ENCODE results near the gene C12orf75. TPM values are rescaled to one million over a fixed set of nuclear protein-coding genes. Genes with fewer than 3 reads are reported as not detected.

C12orf75 gene
- total and polyA plus RNA-seq, 8 donors: 4.9 to 145 (median 43.4) TPM; not detected in 1

- intact Hi-C loops (cut with DNase I; ENCODE audit: low total_unique reads): no loop called here
- no peaks in the 10 kb centered on the region for H3K27me3 ChIP-seq
- TF ChIP-seq POLR2A (IDR thresholded peaks at IDR 0.05) (no peak), EP300 (IDR thresholded peaks at IDR 0.05) (no peak), POLR2AphosphoS5 (IDR thresholded peaks at IDR 0.05) (no peak)
- TF ChIP-seq, protein P1, sequence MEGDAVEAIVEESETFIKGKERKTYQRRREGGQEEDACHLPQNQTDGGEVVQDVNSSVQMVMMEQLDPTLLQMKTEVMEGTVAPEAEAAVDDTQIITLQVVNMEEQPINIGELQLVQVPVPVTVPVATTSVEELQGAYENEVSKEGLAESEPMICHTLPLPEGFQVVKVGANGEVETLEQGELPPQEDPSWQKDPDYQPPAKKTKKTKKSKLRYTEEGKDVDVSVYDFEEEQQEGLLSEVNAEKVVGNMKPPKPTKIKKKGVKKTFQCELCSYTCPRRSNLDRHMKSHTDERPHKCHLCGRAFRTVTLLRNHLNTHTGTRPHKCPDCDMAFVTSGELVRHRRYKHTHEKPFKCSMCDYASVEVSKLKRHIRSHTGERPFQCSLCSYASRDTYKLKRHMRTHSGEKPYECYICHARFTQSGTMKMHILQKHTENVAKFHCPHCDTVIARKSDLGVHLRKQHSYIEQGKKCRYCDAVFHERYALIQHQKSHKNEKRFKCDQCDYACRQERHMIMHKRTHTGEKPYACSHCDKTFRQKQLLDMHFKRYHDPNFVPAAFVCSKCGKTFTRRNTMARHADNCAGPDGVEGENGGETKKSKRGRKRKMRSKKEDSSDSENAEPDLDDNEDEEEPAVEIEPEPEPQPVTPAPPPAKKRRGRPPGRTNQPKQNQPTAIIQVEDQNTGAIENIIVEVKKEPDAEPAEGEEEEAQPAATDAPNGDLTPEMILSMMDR (IDR thresholded peaks at IDR 0.05): no peak
- no peaks in the 10 kb centered on the region for H3K9me3 ChIP-seq
- 68 to 82% (median 72%) methylated on average over 3 of the region's 3 CpGs for WGBS, 5 donors
- DNase-seq: no peak
- no peak overlapping the region for H3K4me3 ChIP-seq
- H3K4me1 ChIP-seq: no peaks in the 10 kb centered on the region
- no peak overlapping the region for H3K27ac ChIP-seq
- peaks cover 0 to 3% (median 0%) of the 10 kb centered on the region in 4 donors for H3K36me3 ChIP-seq
Measured at GRCh38 chr12:105365231-105365630, 34.7 kb downstream of the C12orf75 start.

- Histone ChIP-seq H3K36me3 (peaks cover 0 to 5% (median 0%) of the 10 kb centered on the region in 4 donors), H3K27me3 (no peaks in the 10 kb centered on the region), H3K27ac (no peak overlapping the region), H3K9me3 (no peaks in the 10 kb centered on the region), H3K4me1 (no peaks in the 10 kb centered on the region), H3K4me3 (no peak overlapping the region)
- TF ChIP-seq, protein P1 (IDR thresholded peaks at IDR 0.05): no peak
- no peak for TF ChIP-seq POLR2AphosphoS5 (IDR thresholded peaks at IDR 0.05)
- TF ChIP-seq POLR2A (IDR thresholded peaks at IDR 0.05): no peak
- TF ChIP-seq EP300 (IDR thresholded peaks at IDR 0.05): no peak
- intact Hi-C loops (cut with DNase I; ENCODE audit: low total_unique reads): no loop called here
- WGBS, 5 donors: 85 to 91% (median 86%) methylated on average over 6 of the region's 6 CpGs
- no peak for DNase-seq
Measured at GRCh38 chr12:105368047-105368646, 37.7 kb downstream of the C12orf75 start.

- intact Hi-C loops (cut with DNase I; ENCODE audit: low total_unique reads): no loop called here
- TF ChIP-seq POLR2AphosphoS5 (IDR thresholded peaks at IDR 0.05) (no peak), POLR2A (IDR thresholded peaks at IDR 0.05) (no peak), EP300 (IDR thresholded peaks at IDR 0.05) (no peak)
- TF ChIP-seq, protein P1 (IDR thresholded peaks at IDR 0.05): peak in 1 of 7 experiments; percentile 9
- H3K4me3 ChIP-seq: no peak overlapping the region
- no peaks in the 10 kb centered on the region for H3K9me3 ChIP-seq
- no peak for DNase-seq
- peaks cover 0 to 5% (median 0%) of the 10 kb centered on the region in 4 donors for H3K36me3 ChIP-seq
- H3K27me3 ChIP-seq: no peaks in the 10 kb centered on the region
- no peak overlapping the region for H3K27ac ChIP-seq
- H3K4me1 ChIP-seq: no peaks in the 10 kb centered on the region
- WGBS, 5 donors: 43 to 65% (median 54%) methylated on average over 3 of the region's 3 CpGs
Measured at GRCh38 chr12:105369014-105369413, 38.5 kb downstream of the C12orf75 start.

GRCh38 chr12:105374303-105374702, 43.8 kb downstream of the C12orf75 start:
- no peak for DNase-seq
- 78 to 100% (median 93%) methylated on average over 1 of the region's 1 CpG for WGBS, 5 donors
- peaks cover 0 to 5% (median 0%) of the 10 kb centered on the region in 4 donors for H3K36me3 ChIP-seq
- TF ChIP-seq EP300 (IDR thresholded peaks at IDR 0.05): no peak
- no peak for TF ChIP-seq POLR2A (IDR thresholded peaks at IDR 0.05)
- TF ChIP-seq POLR2AphosphoS5 (IDR thresholded peaks at IDR 0.05): no peak
- TF ChIP-seq, protein P1 (IDR thresholded peaks at IDR 0.05): no peak
- H3K27me3 ChIP-seq: no peaks in the 10 kb centered on the region
- no peaks in the 10 kb centered on the region for H3K9me3 ChIP-seq
- H3K4me1 ChIP-seq: no peaks in the 10 kb centered on the region
- intact Hi-C loops (cut with DNase I; ENCODE audit: low total_unique reads): no loop called here
- H3K4me3 ChIP-seq: no peak overlapping the region
- no peak overlapping the region for H3K27ac ChIP-seq
